Fibroblast of the aortic adventitia (primary cell): ENCODE results near the gene MSLN. TPM values are rescaled to one million over a fixed set of nuclear protein-coding genes. Genes with fewer than 3 reads are reported as not detected.
"Not testable (repeated sequence)": the region's sequence is repeated elsewhere in the genome, so short reads cannot be mapped to it uniquely, and the experiment has no call there.

Experiments
- DNase-seq: peaks from one replicate; pipeline ENCODE4 v3.0.0-alpha.2; 2010; ENCODE audit warnings: low read depth
- H3K4me3 ChIP-seq: 2 replicates; pipeline ENCODE4 v1.5.1; 2011; ENCODE audit warnings: low read depth, mild to moderate bottlenecking, control low read depth, low read length, moderate library complexity
- CTCF ChIP-seq: IDR thresholded peaks from 2 replicates; pipeline ENCODE4 v1.5.1; 2011; ENCODE audit warnings: mild to moderate bottlenecking, low read length, control low read depth, inconsistent platforms; ENCODE audit not compliant: insufficient read depth
- total RNA-seq: library from RNA; depleted of rRNA; stranded (reverse); fragments of >200 nt; gene quantifications from 2 replicates; pipeline ENCODE4 v1.2.3, GENCODE V29; 2012; ENCODE audit warnings: low replicate concordance

MSLN gene
- total RNA-seq, 1 donor, result not detected

- DNase-seq, result no peak
- no peak for TF ChIP-seq CTCF
- H3K4me3 ChIP-seq, result no peak overlapping the region
Measured at GRCh38 chr16:772959-773358, 12.4 kb downstream of the MSLN start.

GRCh38 chr16:774086-775001, 13.8 kb downstream of the MSLN start:
- DNase-seq, result no peak
- TF ChIP-seq CTCF, result no peak
- H3K4me3 ChIP-seq, result no peak overlapping the region

- TF ChIP-seq CTCF, result no peak
- no peak overlapping the region for H3K4me3 ChIP-seq
- DNase-seq, result no peak
Measured at GRCh38 chr16:775236-775796, 14.8 kb downstream of the MSLN start.

GRCh38 chr16:776298-776697, 15.8 kb downstream of the MSLN start:
- not testable (repeated sequence) for DNase-seq, H3K4me3 ChIP-seq

- TF ChIP-seq CTCF, result no peak
- no peak overlapping the region for H3K4me3 ChIP-seq
- no peak for DNase-seq
Measured at GRCh38 chr16:776824-777223, 16.3 kb downstream of the MSLN start.

- no peak for DNase-seq
- TF ChIP-seq CTCF, result no peak
Measured at GRCh38 chr16:777826-778225, 17.3 kb downstream of the MSLN start.

GRCh38 chr16:778447-778846, 17.9 kb downstream of the MSLN start:
- no peak for DNase-seq
- H3K4me3 ChIP-seq, result no peak overlapping the region
- no peak for TF ChIP-seq CTCF

More at GRCh38 chr16:777826-778225, 17.3 kb downstream of the MSLN start:
- H3K4me3 ChIP-seq, result no peak overlapping the region
